Activated gamma-delta T cell treated with Interleukin-2 at 50 U/mL for 16 hours (primary cell): Measurements from ENCODE around the gene PCSK7.
"Not testable (repeated sequence)": the region's sequence is repeated elsewhere in the genome, so short reads cannot be mapped to it uniquely, and the experiment has no call there.

Source experiments
- DNase-seq: peaks from one replicate; pipeline ENCODE4 v3.0.0-alpha.2; 2020

Gene PCSK7, protein sequence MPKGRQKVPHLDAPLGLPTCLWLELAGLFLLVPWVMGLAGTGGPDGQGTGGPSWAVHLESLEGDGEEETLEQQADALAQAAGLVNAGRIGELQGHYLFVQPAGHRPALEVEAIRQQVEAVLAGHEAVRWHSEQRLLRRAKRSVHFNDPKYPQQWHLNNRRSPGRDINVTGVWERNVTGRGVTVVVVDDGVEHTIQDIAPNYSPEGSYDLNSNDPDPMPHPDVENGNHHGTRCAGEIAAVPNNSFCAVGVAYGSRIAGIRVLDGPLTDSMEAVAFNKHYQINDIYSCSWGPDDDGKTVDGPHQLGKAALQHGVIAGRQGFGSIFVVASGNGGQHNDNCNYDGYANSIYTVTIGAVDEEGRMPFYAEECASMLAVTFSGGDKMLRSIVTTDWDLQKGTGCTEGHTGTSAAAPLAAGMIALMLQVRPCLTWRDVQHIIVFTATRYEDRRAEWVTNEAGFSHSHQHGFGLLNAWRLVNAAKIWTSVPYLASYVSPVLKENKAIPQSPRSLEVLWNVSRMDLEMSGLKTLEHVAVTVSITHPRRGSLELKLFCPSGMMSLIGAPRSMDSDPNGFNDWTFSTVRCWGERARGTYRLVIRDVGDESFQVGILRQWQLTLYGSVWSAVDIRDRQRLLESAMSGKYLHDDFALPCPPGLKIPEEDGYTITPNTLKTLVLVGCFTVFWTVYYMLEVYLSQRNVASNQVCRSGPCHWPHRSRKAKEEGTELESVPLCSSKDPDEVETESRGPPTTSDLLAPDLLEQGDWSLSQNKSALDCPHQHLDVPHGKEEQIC

DNA sequence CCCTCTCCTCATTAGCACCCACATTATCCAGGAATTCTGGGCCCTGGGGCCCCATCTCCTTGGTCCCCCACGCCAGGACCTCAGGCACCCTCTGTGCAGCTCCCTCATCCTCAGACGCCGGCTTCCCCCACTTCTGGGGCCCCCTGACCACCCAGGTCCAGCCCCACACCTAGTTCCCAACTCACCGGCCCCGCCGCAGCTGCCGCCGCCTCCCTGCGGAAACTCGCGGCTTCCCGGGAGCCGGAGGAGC lies at the start of gene PCSK7:
TSS of gene PCSK7 (minus strand) at position 232 of the 250 bp plus-strand sequence. CDS start 2,229 bp downstream, outside the sequence.
- DNase-seq: no peak

DNA sequence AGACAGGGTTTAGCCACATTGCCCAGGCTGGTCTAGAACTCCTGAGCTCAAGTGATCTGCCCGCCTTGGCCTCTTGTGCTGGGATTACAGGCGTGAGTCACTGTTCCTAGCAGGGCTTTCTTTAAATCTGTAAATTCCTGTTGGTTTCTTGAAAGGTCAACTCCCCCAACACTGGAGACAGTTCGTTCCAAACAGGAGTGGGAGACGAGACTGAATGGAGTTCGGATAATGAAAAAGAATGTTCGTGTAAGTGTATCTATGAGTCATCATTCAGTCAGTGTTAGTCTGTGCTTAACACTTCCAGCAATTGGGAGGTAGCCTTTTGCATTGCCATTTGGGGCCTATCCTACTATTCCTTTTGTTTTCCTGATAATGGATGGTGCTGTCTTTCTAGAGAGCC lies 49.3 kb upstream of the PCSK7 start:
- no peak for DNase-seq

DNA sequence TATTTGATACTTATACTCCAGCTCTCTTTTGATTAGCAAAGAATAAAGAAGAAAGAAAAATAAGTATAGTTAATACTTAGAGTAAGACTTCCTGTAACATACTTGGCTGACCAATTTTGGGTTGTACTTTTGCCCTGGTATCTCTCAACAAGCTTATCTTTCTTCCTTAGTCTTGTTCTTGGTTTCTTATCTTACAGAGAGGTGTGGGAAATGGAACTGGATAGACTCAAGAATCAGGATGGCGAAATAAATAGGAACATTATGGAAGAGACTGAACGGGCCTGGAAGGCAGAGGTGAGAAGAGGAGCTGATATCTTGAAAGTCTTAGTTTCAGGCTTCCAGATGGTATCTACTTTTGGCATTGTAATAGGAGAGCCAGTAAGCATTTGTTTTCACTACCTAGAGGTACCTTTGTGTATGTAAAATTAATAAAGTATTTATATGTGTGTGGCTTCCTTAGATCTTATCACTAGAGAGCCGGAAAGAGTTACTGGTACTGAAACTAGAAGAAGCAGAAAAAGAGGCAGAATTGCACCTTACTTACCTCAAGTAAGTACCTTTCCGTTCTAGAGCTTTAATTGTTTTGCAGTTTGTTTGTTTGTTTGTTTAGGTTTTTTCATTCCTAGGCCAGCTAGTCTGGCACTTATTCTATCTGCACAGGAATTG lies 48.0 kb upstream of the PCSK7 start:
- DNase-seq: no peak

DNA sequence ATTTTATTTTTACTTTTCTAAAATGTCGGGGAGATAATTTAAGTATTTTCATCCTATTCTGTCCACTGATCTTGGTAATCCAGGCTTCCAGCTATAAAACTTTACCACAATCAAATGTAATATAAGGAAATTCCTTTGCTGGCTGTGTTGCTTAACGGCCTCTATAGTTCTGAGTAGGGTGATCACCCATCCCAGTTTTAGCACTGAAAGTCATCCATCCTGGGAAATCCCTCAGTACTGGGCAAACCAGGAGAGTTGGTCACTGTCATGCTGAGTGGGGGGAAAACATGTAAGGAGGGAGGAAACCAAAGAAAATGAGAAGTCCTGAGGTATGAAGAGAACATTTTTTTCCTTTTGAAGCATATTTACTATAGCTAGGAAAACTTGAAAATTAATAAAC lies 46.5 kb upstream of the PCSK7 start:
- no peak for DNase-seq

DNA sequence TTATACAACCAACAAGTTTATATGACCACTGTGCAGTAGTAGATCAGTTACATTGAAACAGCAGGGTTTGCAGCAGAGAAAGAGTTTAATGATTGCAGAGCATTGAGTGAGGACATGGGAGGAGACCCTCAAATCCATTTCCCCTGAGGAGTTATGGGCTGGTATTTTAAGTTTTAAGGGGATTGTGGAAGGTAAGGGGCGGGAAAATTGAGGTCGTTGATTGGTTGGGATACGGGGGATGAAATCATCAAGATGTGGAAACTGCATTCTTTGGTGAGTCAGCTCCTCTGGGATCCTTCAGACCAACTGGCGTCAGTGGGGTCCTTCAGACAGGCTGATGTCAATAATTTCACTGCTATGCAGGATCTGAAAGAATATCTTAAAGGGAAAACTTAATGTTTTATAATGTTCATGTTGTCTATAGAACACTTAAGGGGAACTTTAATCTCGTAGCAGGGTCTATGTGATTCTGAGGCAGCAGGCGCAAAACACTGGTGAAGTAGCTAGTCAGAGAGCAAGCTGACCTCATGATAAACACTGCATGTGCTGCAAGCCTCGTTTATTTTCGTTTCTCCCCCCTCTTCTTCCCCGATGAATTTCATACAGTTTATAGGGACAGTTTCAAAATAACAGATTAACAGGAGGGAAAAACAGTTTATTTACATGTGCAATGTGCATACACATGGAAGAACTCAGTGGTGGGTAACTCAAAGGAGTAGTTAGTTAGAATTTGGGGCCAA lies 41.8 kb upstream of the PCSK7 start:
- DNase-seq: no peak

DNA sequence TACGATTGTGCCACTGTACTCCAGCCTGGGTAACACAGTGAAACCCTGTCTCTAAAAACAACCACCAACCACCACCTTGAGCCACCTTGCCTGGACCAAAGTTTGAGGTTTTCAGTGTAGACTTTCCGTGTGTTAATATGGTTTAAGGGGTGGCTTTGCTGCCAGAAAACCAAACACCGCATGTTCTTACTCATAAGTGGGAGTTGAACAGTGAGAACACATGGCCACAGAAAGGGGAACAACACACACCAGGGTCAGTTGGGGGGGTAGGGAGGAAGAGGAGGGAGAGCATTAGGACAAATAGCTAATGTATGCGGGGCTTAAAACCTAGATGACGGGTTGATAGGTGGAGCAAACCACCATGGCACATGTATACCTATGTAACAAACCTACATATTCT lies 40.3 kb upstream of the PCSK7 start:
- not testable (repeated sequence) for DNase-seq

DNA sequence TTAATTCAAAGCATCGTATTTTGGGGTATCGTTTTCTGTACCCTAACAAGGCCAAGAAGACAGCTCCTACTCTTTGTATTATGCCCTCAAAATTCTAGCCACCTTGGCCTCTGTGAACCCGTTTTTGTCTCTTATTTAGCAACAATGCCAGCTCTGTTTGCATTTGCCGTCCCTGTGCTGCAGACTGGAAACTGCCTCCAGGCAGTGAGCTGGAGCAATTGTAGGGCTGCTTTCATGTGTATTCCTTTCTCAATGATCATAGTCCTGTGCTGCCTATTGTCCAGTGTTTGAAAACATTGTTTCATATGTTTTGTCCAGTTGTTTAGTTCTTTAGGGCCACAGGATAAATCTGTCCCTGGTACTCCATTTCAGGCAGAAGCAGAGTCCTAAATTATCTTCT lies 39.3 kb upstream of the PCSK7 start:
- no peak for DNase-seq

DNA sequence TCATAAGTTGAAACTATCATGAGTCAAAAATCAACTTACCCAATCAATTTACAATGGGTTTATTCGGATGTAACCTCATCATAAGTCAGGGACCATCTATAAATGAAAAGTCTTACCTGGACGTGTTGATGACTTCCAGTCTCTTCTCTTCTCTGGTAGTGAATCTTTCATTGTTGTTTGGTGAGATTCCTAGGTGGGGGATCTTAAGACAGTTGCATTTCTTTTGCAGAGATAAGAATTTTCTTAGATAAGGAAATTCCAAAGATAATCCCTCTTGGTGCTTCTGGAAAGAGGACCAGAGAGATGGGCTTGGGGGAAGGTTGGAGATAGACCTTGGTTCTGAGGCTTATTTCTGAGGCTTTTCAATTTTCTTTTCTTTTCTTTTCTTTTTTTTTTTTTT lies 38.0 kb upstream of the PCSK7 start:
- DNase-seq: no peak

DNA sequence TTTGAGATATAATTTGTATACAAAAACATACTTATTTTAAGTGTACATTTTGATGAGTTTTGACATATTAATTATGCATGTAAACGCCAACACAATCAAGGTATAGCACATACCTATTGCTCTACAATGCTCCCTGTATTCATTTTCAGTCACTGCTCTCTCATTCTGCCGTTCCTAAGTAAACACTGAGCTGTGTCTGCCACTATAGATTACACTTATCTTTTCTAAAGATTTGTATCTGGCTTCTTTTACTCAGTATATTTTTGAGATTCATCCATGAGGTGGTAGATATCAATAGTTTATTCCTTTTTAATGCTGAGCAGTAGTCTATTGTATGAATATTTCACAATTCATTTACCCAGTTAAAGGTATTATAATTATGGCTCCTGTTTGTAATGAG lies 33.9 kb upstream of the PCSK7 start:
- DNase-seq: no peak

DNA sequence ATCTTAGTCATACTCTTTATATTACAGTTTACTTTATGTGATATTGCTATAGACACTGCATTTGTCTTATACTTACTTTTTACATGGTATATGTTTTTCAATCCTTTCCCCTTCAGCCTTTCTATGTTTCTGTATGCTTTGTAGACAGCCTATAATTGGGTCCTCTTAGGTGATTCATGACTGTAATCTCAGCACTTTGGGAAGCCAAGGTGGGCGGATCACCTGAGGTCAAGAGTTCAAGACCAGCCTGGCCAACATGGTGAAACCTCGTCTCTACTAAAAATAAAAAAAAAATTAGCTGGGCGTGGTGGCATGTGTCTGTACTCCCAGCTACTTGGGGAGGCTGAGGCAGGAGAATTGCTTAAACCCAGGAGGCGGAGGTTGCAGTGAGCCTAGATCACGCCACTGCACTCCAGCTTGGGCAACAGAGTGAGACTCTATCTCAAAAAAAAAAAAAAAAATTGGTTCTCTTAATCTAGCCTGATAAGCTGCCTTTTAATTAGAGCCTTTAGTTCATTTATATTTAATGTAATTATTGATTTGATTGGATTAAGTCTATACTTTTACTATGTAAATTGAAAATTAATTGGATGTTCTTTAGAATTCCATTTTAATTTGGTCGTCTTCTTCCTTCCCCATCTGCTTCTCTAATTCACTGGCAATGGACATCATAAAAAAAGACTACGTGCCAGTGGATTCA lies 32.9 kb upstream of the PCSK7 start:
- not testable (repeated sequence) for DNase-seq

DNA sequence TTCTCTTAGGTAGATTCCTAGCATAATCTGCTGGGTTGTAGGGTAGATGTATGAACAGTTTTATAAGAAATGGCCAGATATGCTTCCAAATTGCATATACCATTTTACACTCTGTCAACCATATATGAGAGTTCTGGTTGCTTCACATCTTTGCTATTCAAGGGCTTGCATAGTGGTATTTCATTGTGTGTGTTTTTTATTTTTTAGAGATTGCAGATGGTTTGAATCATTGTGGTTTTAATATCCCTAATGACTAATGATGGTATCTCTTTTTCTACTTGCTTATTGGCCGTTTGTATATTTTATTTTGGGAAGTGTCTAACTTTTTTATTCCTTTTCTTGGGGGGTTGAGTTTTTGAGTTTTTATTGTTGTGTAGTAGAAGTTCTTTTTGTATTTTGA lies 27.5 kb upstream of the PCSK7 start:
- DNase-seq: no peak

DNA sequence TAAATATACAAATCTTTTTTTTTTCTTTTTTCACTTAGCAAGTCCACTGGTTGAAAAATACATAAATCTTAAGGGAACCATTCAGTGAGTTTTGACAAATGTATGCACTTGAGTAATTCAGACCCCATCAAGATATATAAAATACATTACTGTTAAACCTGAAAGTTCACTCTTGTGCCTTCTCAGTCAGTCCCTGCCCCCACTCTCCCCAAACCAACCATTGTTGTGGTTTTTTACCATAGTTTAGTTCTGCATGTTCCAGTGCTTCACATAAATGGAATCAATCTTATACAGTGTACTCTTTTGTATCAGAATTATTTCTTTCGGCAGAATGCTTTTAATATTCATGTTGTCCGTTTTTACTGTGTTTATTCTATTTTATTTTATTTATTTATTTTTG lies 26.7 kb upstream of the PCSK7 start:
- DNase-seq: no peak

DNA sequence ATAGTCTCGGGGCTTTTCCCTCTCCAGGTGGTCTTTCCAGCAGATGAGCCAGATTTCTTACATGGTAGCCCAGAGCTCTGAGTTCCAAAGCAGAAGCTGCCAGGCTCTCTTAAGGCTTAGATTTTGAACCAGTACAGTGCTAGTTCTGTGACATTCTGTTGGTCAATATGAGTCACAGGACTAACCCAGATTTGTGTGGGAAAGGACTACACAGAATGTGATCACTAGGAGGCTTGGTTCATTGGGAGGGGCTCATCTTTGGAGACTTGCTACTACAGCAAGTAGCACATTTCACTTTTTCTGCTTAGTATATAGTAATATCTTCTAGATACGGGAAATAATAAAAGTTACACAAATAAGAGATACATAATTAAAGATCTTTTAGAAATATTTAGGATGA lies 24.7 kb upstream of the PCSK7 start:
- DNase-seq: no peak

DNA sequence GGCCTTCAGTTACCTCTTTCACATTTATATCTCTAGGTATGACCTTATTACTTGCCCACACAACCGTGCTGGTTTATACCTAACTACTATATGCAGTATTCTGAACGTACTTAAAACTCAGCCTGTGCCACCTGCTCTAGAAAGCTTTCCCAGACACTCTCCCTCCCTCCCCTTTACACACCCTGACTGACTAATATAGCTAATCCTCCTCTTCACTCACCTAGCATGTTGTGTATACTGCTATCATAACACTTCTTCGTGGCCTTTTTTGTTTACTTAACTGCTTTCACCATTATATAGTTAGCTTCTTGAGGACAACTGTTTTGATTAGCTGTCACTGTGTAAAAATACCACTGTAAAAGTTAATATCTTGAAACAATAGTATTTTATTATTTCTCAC lies 24.1 kb upstream of the PCSK7 start:
- no peak for DNase-seq

DNA sequence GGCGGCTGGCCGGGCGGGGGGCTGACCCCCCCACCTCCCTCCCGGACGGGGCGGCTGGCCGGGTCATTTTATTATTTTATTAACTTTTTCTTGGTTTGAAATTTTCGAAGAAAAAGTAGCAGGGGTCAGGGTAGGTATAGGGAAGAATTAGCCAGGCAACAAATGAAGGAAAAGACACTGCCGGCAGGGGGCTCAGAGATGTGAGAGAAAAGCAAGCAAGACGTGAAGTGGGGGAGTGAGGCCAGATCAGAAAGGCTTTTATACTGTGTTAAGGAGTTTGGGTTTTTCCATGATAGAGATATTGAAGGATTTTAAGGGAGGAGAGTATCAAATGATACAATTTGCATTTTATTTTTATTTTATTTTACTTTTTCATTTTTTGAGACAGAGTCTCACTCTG lies 19.6 kb upstream of the PCSK7 start:
- no peak for DNase-seq

DNA sequence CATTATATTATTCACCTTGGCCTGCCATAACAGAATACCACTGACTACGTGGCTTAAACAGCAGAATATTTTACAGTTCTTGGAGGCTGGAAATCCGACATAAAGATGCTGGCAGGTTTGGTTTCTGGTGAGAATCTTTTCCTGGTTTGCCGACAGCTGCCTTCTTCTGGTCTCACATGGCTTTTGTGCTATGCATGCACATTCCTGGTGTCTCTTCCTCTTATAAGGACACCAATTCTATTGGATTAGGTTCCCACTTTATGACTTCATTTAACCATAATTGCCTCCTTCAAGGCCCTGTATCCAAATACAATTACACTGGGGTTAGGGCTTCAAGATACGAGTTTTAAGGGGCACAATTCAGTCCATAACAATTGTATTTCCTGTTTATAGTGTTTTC lies 17.7 kb upstream of the PCSK7 start:
- no peak for DNase-seq

DNA sequence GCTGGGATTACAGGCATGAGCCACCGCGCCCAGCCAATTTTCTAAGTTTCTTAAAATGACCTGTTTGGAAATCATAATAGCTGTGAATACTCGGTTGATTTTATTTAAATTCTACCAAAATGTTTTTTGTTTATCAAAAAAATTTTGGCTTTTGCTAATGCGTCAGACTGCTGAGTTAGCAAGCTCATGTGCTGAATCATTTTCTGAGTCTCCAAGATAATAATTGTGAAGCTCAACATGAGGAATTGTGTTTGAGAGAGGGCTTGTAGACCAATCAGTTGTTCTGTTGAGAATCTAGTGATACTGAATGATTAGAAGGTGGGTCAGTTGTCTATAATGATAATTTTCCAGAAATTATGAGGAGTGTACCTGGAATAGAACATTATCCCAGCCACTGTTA lies 16.5 kb upstream of the PCSK7 start:
- no peak for DNase-seq

DNA sequence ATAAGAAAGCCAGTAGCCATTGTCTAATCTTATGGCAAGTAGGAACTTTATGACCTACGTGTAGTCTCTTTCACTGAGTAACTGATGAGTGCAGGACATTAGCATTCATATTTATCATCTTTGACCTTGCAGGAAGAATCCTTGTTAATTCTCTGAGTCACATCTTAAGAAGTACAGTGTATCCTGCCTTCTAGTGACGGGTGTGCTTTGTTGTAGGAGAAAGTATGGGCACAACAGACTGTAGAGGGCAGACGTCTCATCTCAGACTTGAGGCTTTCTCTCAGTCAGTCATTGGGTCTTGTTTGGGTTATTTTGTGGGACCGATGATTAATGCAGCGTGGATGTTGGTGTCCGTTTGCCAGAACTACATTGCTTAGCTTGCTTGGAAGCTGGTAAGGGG lies 7.4 kb upstream of the PCSK7 start:
- DNase-seq: no peak

DNA sequence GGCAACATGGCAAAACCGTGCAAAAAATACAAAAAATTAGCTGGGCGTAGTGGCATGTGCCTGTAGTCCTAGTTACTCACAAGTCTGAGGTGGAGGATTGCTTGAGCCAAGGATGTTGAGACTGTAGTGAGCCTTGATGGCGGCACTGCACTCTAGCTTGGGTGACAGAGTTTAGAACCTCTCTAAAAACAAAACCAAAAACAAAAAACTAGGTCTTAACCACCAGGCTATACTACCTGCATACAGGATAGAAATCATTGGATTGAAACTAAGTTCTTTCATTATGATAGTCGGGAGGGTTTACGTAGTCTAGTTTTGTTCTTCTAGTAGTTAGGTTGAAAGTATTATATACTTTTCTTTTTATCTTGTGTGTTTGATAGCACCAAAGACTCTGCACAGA lies 6.3 kb upstream of the PCSK7 start:
- no peak for DNase-seq

DNA sequence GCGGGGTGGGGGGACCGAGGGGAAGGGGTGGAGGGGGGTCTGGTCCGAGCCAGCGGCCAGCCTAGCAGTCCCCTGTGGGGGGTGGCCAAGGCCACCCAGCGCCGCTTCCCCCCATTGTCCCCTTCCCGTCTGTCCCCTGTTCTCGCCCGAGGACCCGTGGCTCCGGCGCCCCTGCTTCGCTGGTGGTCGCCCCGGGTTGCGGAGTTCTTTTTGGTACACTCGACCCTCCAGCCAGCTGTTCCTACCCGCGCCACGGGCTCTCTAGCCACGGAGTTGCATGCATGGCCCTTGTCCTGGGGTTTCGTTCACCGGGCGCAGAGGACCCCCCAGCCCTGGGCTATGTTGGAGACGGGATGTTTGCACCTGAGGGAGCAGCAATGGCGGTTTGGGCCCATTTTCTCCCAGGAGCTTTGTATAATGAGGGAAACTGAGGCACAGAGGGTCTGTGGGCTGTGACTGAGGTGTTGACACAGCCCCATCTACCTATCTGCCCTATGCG lies 1.1 kb upstream of the PCSK7 start:
- no peak for DNase-seq

DNA sequence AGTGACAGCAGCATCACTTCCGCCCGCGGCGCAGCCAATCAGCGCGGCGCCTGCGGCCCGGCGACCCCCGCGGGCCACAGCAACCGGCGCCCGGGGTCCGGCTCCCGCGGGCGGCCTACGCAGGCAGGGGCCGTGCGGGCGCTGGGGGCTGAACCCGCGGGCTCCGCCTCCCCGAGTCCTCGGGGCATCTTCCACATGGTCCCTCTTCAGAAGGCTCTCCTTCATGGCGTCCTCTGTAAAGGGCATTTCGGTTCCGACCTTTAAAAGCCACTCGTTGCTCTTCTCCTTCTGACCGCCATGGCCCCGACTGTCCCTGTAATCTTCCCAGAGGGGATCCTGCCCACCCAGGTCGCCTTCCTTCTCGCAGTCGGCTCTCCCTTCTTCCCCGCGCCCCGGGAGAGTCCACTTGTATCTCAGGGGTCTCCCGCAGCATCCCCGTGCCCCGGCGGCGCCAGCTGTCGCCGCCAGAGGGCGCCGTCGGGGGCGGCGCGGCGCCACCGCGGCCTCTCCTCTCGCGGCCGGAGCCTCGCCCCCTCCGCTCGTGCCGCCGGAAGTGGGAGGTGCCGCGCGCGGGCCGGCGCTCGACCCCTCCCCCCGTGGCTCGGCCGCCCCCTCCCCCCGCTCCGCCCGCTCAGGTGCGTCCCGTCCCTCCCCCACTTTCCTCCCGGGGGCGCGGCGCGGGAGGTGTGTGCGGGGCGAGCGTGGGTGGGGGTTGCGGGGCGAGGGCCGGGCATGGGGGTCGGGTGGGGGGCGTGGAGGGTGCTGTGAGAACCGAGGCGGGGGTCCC lies 412 bp upstream of the PCSK7 start, which contains the start of gene RNF214:
TSS of gene RNF214 (plus strand) at position 580 of the 787 bp plus-strand sequence. CDS start 1,602 bp downstream, outside the sequence.
- DNase-seq: peak; percentile 68
